OCI-M2 (cell line): ENCODE measurements around the gene RRP8.

Experiments
- DNase-seq: peaks from one replicate; lab custom pipeline; 2025; ENCODE audit not compliant: unreplicated experiment; lab: John Stamatoyannopoulos, UW

Gene RRP8

DNA sequence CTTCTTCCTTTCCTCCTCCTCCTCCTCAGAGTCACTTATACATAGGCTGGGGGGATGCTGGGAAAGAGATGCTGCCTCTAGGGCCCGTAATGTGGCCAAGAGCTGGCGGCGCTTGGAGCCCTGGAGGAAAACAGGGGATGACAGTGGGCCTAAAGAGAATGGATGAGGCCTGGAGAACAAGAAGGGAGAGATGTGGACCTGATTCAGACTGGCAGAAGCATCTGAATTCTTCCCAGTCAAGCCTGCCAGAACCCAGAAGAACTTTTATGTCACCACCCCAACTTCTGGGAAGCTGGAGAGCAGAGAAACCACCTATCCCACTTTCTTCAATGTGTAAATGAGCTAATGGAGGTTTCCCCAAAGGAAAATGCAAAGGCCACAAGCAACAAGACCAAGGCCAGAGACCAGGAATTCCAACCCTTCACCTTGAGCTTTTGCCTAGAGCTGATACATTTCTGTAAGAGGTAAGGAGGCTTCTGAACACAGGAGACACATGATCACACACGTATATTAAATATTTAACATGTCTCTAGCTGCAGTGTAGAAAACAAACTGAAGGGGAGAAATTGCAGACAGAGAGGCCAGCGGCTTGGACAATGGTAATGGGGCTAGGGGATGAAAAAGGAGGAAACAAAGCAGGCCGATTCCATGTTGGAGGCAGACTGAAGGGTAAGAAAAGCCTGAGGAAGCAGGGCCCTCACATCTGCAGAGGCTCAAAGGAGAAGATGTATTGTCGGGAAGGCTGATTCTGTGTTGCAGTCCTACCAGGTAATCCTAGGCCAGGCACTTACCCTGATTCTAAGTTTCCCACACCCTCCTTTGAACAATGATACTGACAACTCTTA lies 1.1 kb downstream of the RRP8 start:
- no peak for DNase-seq

DNA sequence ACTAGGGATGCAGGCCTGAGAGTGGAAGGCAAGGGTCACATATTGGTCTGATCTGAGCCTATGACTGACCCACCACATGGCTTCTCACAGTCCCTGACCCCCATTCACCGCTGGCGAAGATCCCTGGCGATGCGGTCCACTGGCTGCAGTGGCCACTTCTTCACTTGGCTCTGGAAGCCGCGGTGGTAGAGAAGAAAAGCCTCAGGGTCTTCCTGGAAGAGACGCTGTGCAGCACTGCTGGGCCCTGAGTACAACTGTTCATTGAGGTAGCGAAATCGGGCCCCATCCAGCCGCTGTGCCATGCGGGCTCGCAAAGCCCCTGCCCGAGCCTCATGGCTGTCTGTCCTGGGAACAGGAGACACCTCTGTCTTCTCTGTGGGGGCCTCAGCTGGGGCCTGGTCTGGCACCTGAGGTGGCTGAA lies 2.4 kb downstream of the RRP8 start:
- DNase-seq = no peak

DNA sequence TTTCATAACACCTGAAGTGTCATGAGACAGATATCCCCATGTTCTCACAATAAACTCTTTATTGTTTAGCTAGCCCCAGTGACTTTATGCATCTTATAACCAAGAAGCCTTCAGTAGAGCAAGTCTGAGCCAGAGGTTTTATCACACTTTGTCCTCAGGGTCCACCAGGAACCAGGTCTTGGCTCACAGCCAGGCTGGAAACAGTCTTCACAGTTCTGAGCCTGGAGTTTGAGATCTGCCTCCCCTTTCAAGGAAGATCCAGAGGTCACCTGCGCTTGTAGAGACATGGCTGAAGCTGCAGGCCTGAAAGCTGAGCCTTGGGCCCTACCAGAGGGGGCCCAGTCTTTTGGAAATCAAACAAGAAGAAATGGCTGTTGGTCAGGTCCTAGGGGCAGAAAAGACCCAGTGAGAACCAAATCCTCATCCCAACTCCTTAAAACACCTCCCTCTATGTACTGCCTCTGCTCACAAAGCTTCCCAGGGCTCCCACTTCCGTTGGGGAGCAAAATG lies 3.5 kb downstream of the RRP8 start:
- no peak for DNase-seq

DNA sequence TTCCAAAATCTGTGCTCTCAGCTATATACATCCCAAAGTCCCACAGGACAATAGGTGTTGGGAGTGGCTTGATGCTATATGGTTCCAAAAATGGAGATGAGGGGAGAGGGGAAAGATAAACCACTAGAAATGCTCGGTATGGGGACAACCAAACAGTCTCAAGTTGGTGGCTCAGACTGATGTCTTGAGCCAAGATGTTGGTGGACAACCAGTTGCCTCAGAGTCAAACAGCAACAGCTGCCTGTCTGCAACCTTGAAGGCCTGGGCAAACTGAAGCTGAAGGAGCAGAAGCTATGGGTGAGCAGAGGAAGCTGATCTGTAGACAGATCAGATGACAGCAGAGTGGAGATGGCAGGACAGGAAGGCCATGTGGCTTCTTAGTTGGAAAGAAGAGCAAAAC lies 4.0 kb downstream of the RRP8 start:
- DNase-seq = no peak

DNA sequence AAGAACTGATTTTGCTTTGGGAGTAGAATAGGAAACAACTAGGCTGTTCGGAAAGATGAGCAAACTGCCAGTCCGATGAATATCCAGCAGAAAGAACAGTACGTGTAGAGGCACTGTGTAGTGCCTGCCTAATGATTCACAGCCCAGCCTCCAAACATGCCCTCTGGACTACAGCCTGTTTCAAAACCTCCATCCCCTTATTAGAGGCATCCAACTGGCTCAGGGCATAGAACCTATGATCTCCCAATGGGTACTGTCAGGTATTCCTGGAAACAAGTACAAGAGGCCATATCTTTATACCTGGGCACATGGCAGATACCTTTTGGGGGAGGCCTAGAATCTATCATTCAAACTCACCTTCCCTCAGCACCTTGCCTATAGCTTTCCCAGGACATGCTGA lies 4.9 kb downstream of the RRP8 start:
- no peak for DNase-seq

DNA sequence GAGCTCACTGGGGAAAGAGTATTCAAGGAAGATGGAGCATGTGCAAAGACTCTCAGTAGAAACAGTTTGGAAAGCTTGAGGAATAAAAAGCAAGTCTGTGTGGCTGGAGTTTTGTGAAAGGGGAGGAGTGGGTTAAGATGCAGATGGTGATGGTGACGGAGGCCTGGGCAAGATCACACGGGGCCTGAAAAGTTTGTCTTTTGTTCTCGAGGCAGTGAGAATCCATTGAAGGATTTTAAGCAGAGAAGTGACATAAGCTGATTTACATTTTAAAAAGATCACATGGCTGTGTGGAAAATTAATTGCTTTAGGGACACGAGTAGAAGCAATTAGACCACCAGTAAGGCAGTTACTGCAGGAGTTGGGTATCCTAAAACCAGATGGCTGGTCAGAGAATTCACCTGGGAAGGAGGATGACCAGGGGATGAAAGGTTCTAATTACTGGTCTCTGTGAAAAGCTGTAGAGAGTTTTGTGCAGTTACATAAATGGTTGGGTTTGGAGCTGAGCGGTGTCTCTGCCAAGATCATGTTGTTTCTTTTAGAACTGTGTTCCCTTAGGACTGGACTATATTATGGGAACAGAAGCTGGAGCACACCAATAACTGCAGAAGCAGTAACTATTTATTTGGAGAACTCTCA lies 7.1 kb downstream of the RRP8 start:
- DNase-seq = no peak

DNA sequence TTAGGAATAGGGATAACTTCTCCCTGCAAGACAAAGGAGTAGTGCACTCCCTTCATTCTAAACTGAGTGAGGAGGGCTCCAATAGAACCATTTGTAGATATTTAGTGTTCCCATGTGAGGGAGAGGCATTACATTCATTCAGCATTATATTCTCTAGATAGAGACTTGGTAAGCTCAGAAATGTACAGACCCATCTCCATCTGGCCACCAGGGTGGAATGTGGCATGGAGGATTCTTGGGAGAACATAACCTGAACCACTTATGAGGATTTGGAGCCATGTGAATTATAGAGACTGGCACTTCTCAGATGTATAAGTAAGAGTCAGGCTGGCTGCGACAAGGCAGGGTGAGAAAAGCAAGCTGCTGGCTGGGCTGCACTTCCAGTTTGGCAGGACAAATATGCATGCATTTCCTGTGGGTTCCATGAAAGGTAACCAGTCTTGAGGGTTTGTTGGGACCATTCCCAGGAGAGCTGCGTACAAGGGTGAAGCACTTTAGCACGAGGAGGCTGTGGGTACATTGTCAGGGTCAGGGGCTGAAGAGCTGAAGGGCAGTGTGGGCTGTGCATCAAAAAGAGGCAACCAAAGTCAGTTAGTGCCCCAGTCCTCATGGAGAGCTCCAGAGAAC lies 9.2 kb downstream of the RRP8 start:
- no peak for DNase-seq

DNA sequence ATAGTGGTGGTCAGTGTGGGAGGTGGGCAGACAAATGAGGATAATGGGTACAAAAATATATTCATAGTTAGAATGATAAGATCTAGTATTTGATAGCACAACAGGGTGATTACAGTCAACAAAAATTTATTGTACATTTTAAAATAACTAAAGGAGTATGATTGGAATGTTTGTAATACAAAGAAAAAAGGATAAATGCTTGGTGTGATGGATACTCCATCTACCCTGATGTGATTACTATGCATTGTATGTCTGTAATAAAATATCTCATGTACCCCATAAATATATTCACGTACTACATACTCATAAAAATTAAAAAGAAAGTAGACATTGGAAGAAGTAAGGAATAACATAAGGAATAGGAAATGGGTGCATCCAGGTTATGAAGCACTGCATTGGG lies 15.4 kb downstream of the RRP8 start:
- no peak for DNase-seq

DNA sequence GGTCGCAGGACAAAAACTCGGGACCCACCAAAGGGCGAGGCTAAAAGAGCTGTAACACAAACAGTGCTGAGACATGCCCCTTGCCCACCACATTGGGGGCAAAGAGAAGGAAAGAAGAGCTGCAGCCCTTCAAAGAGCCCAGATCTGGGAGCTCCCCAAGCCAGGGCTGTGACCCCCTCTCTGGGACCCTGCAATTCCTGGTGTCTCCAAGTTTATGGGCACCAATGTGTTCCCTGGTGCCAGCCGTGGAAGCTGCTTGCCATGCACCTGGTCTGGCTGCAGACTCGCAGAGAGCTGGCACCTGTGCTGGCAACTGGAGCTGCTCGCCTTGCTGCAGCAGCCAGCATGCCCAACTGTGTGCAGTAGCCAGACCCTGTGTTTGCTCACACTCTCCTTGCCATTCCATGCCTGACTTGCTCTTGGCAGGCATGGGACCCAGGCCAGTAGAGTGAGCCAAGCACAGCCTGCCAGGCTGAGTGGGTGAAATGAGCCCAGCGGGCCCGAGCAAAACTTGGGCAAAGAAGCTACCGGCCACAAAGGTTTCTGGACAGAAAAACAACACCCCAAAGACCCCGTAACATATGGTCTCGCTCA lies 16.0 kb downstream of the RRP8 start:
- no peak for DNase-seq

DNA sequence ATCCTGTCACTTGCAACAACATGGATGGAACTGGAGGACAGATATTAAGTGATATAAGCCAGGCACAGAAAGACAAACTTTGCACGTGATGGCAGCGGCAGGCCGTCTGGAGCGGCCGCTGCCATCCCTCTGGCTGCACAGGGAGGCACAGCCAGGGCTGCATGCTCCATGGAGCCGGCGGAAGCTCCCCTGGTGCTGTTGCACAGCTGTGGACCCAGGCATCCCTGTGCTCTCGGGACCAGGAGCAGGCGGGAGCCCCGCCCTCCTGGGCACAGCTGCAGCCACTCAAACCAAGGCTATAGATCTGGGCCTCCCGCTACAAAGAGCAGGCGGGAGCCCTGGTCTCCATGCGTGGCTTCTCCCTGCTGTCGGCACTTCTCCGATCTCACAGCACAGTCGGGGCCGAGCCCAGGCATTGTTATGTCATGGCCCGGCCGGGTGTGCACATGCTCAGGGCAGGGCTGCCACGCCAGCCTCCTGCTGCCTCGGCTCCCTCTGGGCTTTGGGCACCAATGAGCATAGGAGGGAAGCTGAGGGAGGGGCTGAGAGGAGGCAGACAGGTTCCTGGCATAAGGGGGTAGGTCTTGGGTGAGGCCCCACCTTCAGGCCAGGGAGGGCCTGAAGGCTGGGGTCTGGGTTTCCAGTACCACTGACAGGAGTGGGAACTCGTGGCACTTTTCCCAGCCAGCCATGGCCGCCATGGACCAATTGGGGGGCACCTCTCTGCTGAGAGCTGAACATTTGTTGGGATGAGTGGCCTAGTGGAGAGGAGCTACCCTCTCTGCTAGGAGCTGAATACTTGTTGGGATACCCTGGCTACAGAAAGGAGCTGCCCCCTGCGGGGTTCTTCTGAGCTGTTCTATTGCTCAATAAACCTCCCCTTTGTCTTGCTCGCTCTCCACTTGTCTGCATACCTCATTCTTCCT lies 16.7 kb downstream of the RRP8 start:
- no peak for DNase-seq

DNA sequence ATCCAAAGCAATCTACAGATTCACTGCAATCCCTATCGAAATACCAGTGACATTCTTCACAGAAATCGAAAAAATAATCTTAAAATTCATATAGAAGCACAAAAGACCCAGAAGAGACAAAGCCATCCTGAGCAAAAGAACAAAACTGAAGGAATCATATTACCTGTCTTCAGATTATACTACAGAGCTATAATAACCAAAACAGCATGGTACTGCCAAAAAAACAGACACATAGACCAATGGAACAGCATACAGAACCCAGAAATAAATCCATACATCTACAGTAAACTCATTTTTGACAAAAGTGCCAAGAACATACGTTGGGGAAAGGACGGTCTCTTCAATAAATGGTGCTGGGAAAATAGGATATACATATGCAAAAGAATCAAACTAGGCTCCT lies 18.9 kb downstream of the RRP8 start:
- no peak for DNase-seq

DNA sequence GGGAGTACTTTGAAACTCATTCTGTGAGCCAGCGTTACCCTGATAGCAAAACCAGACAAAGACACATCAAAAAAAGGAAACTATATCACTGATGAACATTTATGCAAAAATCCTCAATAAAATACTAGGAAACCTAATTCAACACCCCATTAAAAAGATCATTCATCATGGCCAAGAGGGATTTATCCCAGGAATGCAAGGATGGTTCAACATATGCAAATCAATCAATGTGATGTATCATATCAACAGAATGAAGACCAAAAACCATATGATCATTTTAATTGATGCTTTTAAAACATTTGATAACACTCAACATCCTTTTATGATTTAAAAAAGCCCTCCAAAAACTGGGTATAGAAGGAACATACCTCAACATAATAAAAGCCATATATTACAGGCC lies 19.8 kb downstream of the RRP8 start:
- DNase-seq = no peak

DNA sequence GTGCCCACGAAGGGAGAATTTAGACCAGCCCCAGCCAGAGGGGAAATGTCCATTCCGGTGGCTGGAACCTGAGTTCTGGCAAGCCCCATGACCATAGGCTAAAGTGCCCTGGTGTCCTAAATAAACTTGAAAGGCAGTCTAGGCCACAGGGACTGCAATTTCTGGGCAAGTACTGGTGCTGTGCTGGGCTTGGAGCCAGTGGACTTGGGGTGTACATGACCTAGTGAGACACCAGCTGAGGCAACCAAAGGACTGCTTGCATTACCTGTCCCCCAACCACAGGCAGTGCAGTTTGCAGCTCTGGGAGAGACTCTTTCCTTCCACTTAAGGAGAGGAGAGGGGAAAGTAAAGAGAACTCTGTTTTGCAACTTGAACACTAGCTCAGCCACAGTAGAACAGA lies 23.7 kb downstream of the RRP8 start:
- no peak for DNase-seq

DNA sequence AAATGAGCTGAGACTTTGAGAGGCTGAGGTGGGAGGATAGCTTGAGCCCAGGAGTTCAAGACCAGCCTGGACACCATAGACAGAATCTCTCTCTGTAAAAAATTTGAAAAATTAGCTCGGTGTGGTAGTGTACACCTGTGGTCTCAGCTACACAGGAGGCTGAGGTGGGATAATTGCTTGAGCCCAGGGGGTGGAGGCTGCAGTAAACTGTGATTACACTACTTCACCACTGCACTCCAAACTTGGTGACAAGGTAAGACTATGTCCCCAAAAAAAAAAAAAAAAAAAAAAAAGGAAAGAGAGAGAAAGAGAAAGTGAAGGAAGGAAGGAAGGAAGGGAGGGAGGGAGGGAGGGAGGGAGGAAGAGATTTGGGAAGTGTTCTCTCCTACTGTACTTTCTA lies 25.3 kb downstream of the RRP8 start:
- DNase-seq = no peak

DNA sequence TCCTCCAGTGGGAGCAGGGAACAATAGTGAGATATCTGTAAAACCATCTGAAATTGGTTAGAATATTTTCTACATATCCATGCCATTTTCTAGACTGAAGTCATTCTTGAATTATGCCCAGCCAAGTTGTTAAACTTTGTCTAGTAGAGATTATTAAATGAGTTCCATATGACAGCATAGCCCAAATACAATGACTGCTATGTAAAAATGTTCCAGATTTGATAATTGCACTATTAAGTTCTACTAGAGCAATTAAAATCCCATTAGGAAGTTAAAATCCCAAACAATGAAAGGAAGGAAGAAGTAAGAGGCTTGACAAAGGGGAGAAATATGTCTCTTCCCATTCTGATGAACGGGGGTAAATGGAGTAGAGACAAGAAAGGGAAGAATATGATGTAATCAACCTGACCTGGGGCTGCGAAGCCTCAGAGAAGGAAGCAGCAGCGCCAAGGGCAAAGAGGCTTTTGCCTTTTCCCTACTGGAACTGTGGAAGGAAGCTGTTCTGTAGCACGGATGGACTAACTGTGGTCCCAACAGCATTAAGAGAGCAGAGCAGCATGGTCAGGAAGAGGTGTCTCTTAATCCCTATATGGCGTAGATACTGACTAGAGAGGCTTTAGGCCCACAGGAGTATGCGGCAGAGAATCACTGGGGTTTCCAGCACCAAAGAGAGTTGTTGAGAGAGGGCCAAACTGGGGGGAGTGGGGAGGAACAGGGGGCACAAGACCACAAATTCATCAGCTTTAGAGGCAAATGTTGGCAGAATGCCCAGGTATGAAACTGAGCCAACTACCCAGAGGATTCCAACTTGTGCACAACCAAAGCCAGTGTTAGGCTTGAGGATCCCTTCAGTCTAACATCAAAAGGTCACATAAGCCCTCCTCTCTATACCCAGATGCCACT lies 26.7 kb downstream of the RRP8 start:
- DNase-seq = no peak

DNA sequence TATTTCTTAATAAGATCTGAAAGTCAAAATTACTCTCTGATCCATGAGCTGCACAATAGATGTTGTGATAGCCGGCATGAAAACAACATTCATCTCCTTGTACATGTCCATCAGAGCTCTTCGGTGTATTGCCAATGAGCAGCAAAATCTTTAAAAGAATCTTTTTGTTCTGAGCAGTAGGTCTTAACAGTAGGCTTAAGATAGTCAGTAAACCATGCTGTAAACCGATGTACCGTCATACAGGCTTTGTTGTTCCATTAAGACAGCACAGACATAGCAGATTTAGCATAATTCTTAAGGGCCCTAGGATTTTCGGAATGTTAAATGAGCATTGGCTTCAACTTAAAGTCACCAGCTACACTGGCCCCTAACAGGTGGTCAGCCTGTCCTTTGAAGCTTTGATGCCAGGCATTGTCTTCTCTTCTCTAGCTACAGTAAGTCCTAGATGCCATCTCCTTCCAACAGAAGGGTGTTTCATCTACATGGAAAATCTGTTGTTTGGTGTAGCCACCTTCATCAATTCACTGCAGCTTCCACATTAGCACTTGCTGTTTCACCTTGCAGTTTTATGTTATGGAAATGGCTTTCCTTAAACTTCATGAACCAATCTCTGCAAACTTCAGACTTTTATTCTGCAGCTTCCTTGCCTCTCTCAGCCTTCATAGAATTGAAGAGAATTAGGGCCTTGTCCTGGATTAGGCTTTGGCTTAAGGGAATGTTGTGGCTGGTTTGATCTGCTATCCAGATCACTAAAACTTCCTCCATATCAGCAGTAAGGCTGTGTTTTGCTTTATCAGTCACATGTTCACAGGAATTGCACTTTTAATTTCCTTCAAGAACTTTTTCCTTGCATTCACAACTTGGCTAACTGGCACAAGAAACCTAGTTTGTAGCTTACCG lies 28.4 kb downstream of the RRP8 start:
- DNase-seq = no peak

DNA sequence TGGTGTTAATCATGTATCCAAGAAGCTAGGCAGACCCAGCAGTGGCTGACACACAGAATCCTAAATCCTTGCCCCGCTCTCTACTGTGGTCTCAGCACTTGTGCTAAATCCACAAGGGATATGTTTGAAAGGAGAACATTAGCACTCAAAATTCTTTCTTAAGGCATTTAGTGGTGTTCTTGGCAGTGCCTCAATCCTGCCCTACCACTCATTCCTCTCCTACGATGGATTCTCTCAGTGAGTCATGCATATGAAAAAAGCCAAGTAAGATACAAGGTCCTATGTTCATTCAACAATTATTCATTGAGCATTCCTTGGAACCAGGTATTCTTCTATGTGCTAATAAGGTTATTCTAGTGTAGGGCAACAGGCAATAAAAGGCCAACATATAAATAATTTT lies 31.2 kb downstream of the RRP8 start:
- no peak for DNase-seq

DNA sequence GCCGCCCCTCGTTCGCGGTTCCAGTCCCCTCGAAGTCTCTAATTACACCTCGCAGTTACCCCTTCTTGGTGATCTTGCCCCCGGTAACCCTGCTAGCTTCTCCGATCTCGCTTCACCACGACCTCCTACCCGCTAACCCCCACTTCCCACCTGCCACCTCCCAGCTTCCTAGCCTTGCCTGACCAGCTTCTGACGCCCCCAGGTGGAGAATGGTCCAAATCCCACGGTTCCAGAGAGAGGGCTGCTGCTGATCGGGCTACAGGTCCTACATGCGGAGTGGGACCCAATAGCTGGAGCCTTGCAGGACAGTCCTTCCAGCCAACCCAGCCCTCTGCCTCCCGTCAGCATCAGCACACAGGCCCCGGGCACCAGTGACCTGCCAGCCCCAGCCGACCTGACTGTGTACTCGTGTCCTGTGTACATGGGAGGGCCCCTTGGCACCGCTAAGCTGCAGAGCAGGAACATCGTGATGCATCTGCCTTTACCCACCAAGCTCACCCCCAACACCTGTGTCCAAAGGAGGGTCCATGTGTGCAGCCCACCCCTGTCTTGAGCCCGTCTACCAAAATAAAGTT lies 31.9 kb downstream of the RRP8 start:
- DNase-seq = no peak
